Kasumi-1 (cell line): ENCODE data around the gene BRD7.

ENCODE experiments used
- DNase-seq, 2 experiments: peaks; one replicate each; lab custom pipeline; 2025; lab: John Stamatoyannopoulos, UW

The BRD7 gene

GRCh38 chr16:50288920-50289319, 79.9 kb downstream of the BRD7 start:
- DNase-seq, result no peak

GRCh38 chr16:50288026-50288425, 80.8 kb downstream of the BRD7 start:
- DNase-seq, result no peak

GRCh38 chr16:50286681-50287080, 82.1 kb downstream of the BRD7 start:
- DNase-seq, result no peak

DNA sequence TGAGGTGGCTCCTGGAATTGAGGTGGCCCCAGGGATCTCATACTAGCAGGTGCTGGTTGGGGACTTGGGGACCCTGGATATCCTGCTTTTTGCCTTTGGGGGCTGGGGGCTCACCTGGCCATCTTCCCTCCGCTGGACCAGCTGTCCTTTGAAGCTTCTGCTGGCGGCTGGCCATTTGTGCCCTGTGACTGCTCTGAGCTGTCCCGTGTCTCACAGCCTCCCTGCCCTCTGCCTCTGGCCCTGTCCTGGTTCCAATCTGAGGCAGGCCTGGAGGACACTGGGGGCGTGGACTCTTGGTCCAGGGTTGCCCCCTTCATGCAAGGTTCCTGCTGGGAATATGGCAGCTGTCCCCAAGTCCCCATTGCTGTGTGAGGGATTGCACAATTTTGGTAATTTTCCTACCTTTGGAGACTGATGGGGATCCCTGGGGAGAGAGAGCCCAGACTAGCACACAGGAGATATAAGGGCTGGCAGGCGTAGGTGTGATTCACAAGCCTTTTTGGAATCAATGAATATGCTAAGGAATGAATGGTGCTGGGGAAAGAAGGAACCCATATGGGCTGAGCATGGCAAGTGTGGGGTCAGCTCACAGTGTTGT, 83.3 kb downstream of the BRD7 start:
- no peak for DNase-seq

DNA sequence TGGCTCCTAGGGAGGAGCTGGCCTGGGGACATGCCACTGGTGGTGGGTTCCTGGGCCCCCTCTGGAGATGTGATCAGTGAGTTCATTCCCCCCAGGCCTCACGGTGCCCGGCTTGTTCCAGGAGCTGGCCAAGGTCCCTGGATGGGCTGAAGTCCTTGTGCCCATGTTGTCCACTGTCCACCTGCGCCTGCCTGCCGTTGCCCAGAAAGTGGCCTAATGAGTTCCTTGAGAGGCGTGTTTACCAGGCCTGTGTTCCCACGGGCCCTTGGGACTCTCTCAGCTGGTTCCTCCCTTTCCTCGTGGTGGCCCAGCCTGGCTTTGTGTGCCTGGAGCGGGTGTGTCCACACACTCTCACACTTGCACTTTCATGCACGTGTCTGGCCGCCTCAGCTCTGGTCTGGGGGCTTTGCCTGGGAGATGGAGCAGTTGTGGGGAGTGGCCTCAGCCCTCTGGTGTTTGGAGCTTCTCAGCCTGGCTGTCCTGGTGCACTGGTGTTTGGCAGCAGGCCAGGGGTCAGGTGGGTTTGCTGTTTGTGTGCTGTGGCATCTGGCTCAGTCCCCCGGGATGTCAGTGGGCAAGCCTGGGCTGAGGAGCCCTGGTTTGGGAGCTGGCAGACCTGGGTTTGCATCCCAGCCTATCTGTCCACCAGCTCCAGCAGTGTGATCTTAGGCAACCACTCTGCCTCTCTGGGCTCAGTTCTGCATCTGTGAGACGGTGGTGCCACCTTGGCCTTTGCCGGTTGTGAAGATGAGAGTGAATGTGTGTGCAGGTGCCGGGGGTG, 84.5 kb downstream of the BRD7 start:
- DNase-seq, result no peak

DNA sequence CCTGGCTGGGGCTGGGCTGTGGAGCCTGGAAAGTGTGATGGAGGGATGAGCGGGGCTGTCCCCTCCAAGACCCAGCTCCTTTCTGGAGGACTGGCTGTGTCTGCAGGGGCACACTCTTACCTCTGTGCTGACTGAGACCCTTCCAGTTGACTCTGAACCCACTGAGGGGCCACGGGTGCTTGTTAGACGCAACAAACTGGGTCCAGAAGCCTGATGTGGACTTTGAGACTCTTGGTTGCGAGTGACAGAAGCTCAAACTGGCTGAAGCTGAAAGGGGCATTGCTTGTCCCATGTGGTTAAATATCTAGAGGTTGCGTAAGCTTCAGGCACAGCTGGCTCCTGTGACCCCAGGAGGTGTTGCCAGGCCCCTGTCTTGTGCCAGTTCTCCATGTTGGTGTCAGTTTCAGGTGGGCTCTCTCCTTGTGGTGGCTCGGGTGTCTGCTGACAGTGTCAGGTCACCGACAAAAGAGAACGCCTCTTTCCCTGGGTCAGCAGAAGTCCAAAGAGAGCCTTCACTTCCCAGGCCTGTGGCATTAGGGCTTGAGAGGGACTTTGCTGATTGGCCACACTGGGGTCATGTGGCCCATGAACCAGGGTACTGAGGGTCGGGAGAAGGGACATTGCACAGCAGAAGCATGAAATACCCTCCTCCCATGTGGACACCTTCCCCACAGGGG, 85.7 kb downstream of the BRD7 start:
- DNase-seq, result no peak

- peak; percentile 97 to 98 for DNase-seq
Measured at GRCh38 chr16:50282010-50282538, 86.7 kb downstream of the BRD7 start.

GRCh38 chr16:50281391-50282009, 87.3 kb downstream of the BRD7 start:
- no peak for DNase-seq

GRCh38 chr16:50280932-50281331, 87.9 kb downstream of the BRD7 start:
- no peak for DNase-seq

GRCh38 chr16:50279504-50279865, 89.3 kb downstream of the BRD7 start:
- DNase-seq, result no peak

DNA sequence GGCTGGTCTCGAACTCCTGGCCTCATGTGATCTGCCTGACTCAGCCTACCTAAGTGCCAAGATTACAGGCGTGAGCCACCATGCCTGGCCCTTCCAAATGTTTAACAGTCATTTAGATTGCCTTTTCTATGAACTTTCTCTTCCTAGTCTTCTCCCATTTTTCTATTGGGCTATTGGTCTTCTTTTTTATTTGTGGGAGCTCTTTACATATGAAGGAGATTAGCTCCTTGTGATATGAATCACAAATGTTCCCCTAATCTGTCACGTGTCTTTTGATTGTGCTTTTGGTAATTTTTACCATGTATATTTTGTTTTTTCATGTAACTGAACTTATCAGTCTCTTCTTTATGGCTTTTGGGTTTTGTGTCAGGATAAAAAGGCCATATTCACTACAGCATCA, 90.5 kb downstream of the BRD7 start:
- DNase-seq, result no peak

- DNase-seq, result no peak
Measured at GRCh38 chr16:50276801-50277555, 91.8 kb downstream of the BRD7 start.

GRCh38 chr16:50276326-50276640, 92.5 kb downstream of the BRD7 start:
- DNase-seq, result no peak

DNA sequence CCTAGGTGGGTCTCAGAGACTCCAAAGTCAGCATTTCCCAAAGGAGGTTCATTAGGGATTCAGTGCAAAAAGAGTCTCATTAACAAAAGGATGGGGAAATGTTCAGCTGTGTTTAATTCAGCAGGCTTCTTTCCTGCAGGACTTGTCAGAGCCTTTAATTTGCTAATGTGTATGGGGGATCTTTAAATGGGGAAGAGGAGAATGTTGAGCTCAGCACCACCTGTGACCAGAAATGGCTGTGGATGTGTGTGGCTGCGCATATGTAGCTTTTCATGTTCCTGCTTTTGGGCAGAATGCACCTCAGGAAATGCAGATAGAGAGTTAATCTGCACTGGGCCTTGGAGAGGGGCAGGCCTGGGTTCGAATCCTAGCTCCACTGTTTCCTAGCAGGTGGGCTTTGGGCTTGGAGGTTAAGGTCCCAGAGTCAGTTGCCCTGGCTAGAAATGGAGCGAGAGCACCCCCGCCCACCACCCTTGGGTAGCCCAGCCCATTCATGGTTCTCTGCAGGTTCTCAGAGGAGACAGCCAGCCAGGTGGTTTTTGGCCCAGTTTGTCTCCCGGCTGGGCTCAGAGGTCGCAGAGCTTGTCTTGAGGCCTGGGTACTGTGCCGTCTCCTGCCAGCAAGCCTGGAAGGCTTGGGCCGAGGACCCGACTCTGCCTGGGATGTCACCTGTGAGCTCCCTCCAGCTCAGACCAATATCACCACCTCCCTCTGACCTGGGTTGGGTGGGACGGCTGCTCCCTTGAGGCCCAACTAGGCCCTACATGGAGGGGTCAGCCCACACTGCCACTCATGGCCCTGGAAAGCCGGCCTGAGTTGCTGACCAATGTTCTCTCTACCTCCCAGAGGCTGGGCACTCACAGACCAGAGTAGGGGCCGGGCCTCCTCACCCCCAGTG, 93.1 kb downstream of the BRD7 start:
- DNase-seq, result no peak

DNA sequence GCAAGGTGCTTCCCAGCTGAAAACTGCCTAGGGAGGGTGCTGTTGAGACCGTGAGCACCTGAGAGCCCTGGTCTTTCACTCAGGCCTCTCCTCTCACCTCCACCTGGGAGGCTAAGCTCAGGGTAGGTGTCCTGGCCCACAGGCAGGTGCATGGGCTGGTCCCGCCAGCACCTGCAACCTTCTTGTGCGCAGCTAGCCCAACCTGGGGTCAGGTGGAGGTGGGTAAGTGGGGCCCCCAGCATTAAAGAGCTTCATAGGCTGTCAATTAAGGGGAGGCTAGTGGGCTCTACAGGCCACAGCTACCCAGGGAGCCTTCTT, 93.7 kb downstream of the BRD7 start:
- DNase-seq, result no peak

DNA sequence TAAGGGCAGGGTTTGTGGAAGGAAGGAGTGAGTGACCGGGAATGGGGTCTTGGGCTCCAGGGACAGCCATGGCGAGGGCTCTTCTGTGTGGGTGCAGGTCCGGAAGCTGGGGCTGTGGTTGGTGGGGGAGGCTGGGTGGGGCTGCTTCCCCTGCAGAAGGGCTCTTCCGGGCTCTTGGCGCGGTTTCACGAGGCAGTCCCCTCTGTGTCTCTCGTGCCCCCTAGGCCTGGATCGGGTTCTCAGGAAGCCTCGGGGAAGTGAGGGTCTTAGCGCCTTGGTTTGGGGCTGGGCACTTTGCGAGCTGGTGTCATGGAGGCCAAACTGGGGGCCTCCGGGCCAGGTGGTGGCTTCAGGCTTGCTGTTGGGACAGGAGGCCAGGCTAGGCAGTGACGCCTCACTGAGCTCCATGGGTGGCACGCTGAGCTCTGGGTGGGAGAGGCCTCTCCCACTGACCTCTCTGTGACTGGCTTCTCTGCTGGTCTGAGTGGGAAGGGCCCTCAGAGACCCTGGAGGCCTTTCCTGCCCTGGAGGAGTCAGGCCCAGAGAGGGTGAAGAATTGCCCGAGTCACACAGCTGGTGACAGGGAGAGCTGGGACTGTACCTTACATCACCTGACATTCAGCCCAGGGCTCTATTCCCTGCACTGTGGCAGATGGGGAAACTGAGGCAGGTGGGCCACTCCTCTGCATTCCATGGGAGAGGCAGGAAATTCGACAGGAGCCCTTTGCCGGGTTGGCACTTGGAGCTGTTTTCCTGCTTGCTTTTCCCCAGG, 94.3 kb downstream of the BRD7 start:
- no peak for DNase-seq

- DNase-seq, result no peak
Measured at GRCh38 chr16:50273888-50274325, 94.9 kb downstream of the BRD7 start.

- no peak for DNase-seq
Measured at GRCh38 chr16:50273382-50273690, 95.5 kb downstream of the BRD7 start.

GRCh38 chr16:50272687-50273381, 96.0 kb downstream of the BRD7 start:
- DNase-seq, result no peak

DNA sequence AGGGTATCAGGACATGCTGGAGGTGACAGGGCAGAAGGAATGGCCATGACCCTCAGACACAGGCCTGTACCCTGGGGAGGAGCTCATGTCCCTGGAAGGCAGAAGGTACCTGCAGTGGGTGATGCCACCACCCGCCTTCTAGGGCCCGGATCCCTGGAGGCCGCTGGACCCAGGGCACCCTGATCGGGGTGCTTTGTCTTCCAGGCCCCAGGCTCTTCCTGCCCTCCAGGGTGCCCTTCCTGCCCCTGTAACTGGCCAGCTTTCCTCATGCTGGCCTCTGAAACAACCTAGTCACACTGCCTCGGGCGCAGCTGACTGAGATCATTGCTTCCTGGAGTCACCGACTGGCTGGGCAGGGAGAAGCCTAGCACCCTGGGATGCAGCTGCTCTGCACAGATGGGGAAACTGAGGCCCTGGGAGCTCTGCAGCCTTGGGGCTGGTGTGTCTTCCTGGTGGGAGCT, 96.6 kb downstream of the BRD7 start:
- DNase-seq, result no peak
